PFSK-1 (cell line): ENCODE data around the gene PLA2G4D.

Source experiments
- POLR2AphosphoS5 ChIP-seq: IDR thresholded peaks from 2 replicates; pipeline ENCODE4 v1.6.1; 2012; ENCODE audit warnings: low read depth, mild to moderate bottlenecking, control low read depth, low read length, moderate library complexity
- REST ChIP-seq, 2 experiments: IDR thresholded peaks; 2 replicates each; pipeline versions ENCODE4 v1.6.1 to v1.8.0; 2011 to 2012; ENCODE audit warnings: low read depth in 2 of 2, low read length in 2 of 2, control low read depth in 1 of 2, inconsistent platforms in 1 of 2, mild to moderate bottlenecking in 1 of 2, moderate library complexity in 1 of 2; ENCODE audit not compliant: insufficient read depth in 1 of 2
- TAF1 ChIP-seq: IDR thresholded peaks from 2 replicates; pipeline ENCODE4 v1.6.1; 2012; ENCODE audit warnings: low read length, control low read depth, borderline replicate concordance; ENCODE audit not compliant: insufficient read depth

- no peak for TF ChIP-seq POLR2AphosphoS5
- TF ChIP-seq TAF1: no peak
- no peak for TF ChIP-seq REST (IDR thresholded peaks at IDR 0.05; ENCODE audit: insufficient read depth in 1 of 2, low read depth in 2 of 2, low read length in 2 of 2)
Observed at GRCh38 chr15:42101861-42102260, 7.5 kb upstream of the PLA2G4D start.
